T-cell (primary cell): ENCODE results near the gene ZCRB1. TPM values are rescaled to one million over a fixed set of nuclear protein-coding genes. Genes with fewer than 3 reads are reported as not detected.
A peak's percentile ranks its signal among the peaks of the same experiment; 100 is the strongest.
"Not testable (repeated sequence)": the region's sequence is repeated elsewhere in the genome, so short reads cannot be mapped to it uniquely, and the experiment has no call there.

Experiments used
- ATAC-seq, 4 experiments: fragments of 200-7000 bp in 3 of 4; fragments of 150-1000 bp in 1 of 4; cut with Tn5 transposase; replicated peaks in 1 of 4; 1 replicate in 3 of 4; 2 replicates in 1 of 4; pipeline ENCODE4 v1.10.0; 2021; ENCODE audit warnings: moderate library complexity in 3 of 4, mild to moderate bottlenecking in 2 of 4, moderate number of reproducible peaks in 1 of 4
- CTCF ChIA-PET, 2 donors: fragments of 300-600 bp; sonication (Branson Sonifier 250); formaldehyde crosslinking; loops; one replicate each; lab custom pipeline; 2022; ENCODE audit warnings: antibody characterized with exemption in 2 of 2; lab: Charles Lee
- POLR2A ChIA-PET, 2 donors: fragments of 300-600 bp; sonication (Branson Sonifier 250); formaldehyde crosslinking; loops; one replicate each; lab custom pipeline; 2022; ENCODE audit warnings: antibody characterized with exemption in 2 of 2; lab: Charles Lee
- DNase-seq, 35 experiments: peaks; one replicate each; pipeline versions ENCODE4 v3.0.0 to v3.0.0-alpha.2; 2013 to 2023
- H3K27ac ChIP-seq: one replicate; pipeline ENCODE4 v1.5.1; 2013; ENCODE audit warnings: low read length
- H3K27me3 ChIP-seq, 2 experiments: replicated peaks in 1 of 2; 1 replicate in 1 of 2; 2 replicates in 1 of 2; pipeline versions ENCODE4 v1.6.1 to v1.7.0; 2013; ENCODE audit warnings: low read length in 1 of 2, mixed read lengths in 1 of 2; ENCODE audit not compliant: control insufficient read depth in 2 of 2, insufficient read depth in 2 of 2; ENCODE audit errors: extremely low read depth in 1 of 2
- H3K36me3 ChIP-seq, 2 donors: 1 replicate in 1 of 2; 2 replicates in 1 of 2; pipeline versions ENCODE4 v1.6.1 to v1.7.0; 2013; ENCODE audit warnings: low read length in 1 of 2; ENCODE audit not compliant: control insufficient read depth in 2 of 2, insufficient read depth in 1 of 2; ENCODE audit errors: extremely low read depth in 1 of 2
- H3K4me1 ChIP-seq, 2 experiments: 1 replicate in 1 of 2; 2 replicates in 1 of 2; pipeline versions ENCODE4 v1.6.1 to v1.7.0; 2013; ENCODE audit warnings: low read length in 2 of 2, mixed read lengths in 1 of 2; ENCODE audit not compliant: insufficient read depth in 2 of 2, control insufficient read depth in 1 of 2; ENCODE audit errors: extremely low read depth in 1 of 2
- H3K4me3 ChIP-seq, 2 donors: 1 replicate in 1 of 2; 2 replicates in 1 of 2; pipeline versions ENCODE4 v1.5.1 to v1.7.0; 2013; ENCODE audit warnings: mild to moderate bottlenecking in 2 of 2, low read length in 1 of 2, moderate library complexity in 1 of 2; ENCODE audit not compliant: control insufficient read depth in 1 of 2; ENCODE audit errors: extremely low read depth in 1 of 2
- H3K9me3 ChIP-seq: 2 replicates; pipeline ENCODE4 v1.7.0; 2013
- H3K27ac Mint-ChIP-seq, 2 donors: one replicate each; pipeline ENCODE4 v1.8.0; 2020 to 2021; ENCODE audit warnings: mild to moderate bottlenecking in 2 of 2, mixed read lengths in 2 of 2
- H3K27me3 Mint-ChIP-seq, 2 donors: one replicate each; pipeline ENCODE4 v1.8.0; 2021 to 2022; ENCODE audit warnings: mixed read lengths in 2 of 2
- H3K36me3 Mint-ChIP-seq: one replicate; pipeline ENCODE4 v1.8.0; 2021; ENCODE audit warnings: mixed read lengths
- H3K4me1 Mint-ChIP-seq, 3 donors: one replicate each; pipeline ENCODE4 v1.8.0; 2020 to 2022; ENCODE audit warnings: mixed read lengths in 3 of 3, mild to moderate bottlenecking in 1 of 3
- H3K4me3 Mint-ChIP-seq, 3 donors: one replicate each; pipeline ENCODE4 v1.8.0; 2020 to 2022; ENCODE audit warnings: mild to moderate bottlenecking in 3 of 3, mixed read lengths in 3 of 3, moderate library complexity in 3 of 3
- H3K9me3 Mint-ChIP-seq, 3 donors: one replicate each; pipeline ENCODE4 v1.8.0; 2020 to 2022; ENCODE audit warnings: mixed read lengths in 3 of 3
- WGBS: methylation state at CpG from one replicate; pipeline ENCODE4 v1.1.5; 2013; ENCODE audit warnings: missing lambda C conversion rate; ENCODE audit not compliant: insufficient coverage; 5-methylcytosine and 5-hydroxymethylcytosine counted together
- total RNA-seq, 35 experiments: library from RNA in 6 of 35; stranded (reverse) in 6 of 35; fragments of 120-200 nt in 1 of 35; gene quantifications; one replicate each; pipeline versions ENCODE4 v1.2.1 to v1.2.4 and lab custom pipeline; 2013 to 2026

The ZCRB1 gene
- total RNA-seq, 5 donors from 2014 or later (not counting 1 experiment from before 2014, with no cell fraction given), result 24.5 to 36.0 (median 29.4) TPM

- Mint-ChIP-seq H3K9me3 (no peaks in the 10 kb centered on the region), H3K27me3 (no peaks in the 10 kb centered on the region), H3K27ac (peak overlapping the region in 1 of 2 donors; percentile 13), H3K4me1 (peaks cover 68 to 70% (median 70%) of the 10 kb centered on the region in 3 donors), H3K36me3 (peaks cover 12% of the 10 kb centered on the region), H3K4me3 (no peak overlapping the region)
- H3K9me3 ChIP-seq, result no peaks in the 10 kb centered on the region
- ChIA-PET POLR2A (interaction anchor here (0.5 to 0.9 kb wide), 3 partner anchors 11 to 167 kb away, joined by 3 to 9 read pairs (median 3); no protein-coding TSS in a partner anchor), CTCF (interaction anchor here (0.5 to 1.9 kb wide), 17 partner anchors 8 to 1386 kb away, joined by 3 to 8 read pairs (median 4); partner anchors contain the start of gene GXYLT1 (in 1 of the 2))
- no peak overlapping the region for H3K4me3 ChIP-seq
- peak; percentile 58 to 68 (median 64) for ATAC-seq
- no peak overlapping the region for H3K27ac ChIP-seq
- H3K36me3 ChIP-seq, result peaks cover 0 to 7% of the 10 kb centered on the region in 2 donors
- WGBS, result no CpG with 5 or more reads among the region's 4 CpGs
- peaks cover 12 to 19% of the 10 kb centered on the region in 2 experiments for H3K4me1 ChIP-seq
- H3K27me3 ChIP-seq, result no peaks in the 10 kb centered on the region
- peak in 17 of 35 experiments; percentile 8 to 67 (median 22) for DNase-seq
These were observed 6.7 kb upstream of the ZCRB1 start for GRCh38 chr12:42332301-42333285.

DNA sequence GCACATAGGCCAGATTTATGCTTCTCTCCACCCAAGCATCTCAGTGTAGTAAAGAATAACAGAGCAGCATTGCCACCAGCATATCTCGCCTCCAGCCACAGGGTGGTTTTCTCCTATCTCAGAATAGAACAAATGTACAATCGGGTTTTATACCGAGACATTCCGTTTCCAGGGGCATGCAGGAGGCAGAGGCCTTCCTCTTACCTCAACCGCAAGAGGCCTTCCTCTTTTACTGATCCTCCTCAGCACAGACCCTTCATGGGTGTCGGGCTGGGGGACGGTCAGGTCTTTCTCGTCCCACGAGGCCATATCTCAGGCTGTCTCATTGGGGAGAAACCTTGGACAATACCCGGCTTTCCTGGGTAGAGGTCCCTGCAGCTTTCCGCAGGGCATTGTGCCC, 4.2 kb upstream of the ZCRB1 start:
- H3K27me3 Mint-ChIP-seq, H3K9me3 Mint-ChIP-seq, H3K27me3 ChIP-seq, H3K27ac ChIP-seq, ATAC-seq, POLR2A ChIA-PET, H3K36me3 Mint-ChIP-seq, H3K27ac Mint-ChIP-seq, H3K9me3 ChIP-seq, H3K4me3 ChIP-seq, H3K36me3 ChIP-seq, DNase-seq: not testable (repeated sequence)
- WGBS, result 68% methylated on average over 8 of the region's 11 CpGs
- CTCF ChIA-PET, result interaction anchor here in 1 of 2 donors (1.5 kb wide), 1 partner anchor 18 kb away, joined by 3 read pairs; no protein-coding TSS in a partner anchor
- peaks cover 24 to 29% of the 10 kb centered on the region in 2 experiments for H3K4me1 ChIP-seq
- Mint-ChIP-seq H3K4me1 (peaks cover 80 to 82% (median 81%) of the 10 kb centered on the region in 3 donors), H3K4me3 (peak overlapping the region in 2 of 3 donors; percentile 11 to 100)

GRCh38 chr12:42327227-42327590, 1.3 kb upstream of the ZCRB1 start:
- no peaks in the 10 kb centered on the region for H3K9me3 Mint-ChIP-seq
- H3K4me1 Mint-ChIP-seq, result peaks cover 63 to 66% (median 65%) of the 10 kb centered on the region in 3 donors
- ChIA-PET CTCF (interaction anchor here in 1 of 2 donors (0.7 to 1.0 kb wide), 3 partner anchors 9 to 91 kb away, joined by 3 to 4 read pairs (median 4); no protein-coding TSS in a partner anchor), POLR2A (interaction anchor here in 1 of 2 donors (0.6 kb wide), 1 partner anchor 92 kb away, joined by 3 read pairs; no protein-coding TSS in a partner anchor)
- H3K4me3 ChIP-seq, result peak overlapping the region; percentile 90 to 95
- H3K27ac Mint-ChIP-seq, result peak overlapping the region; percentile 94 to 96
- WGBS, result 57% methylated on average over 1 of the region's 2 CpGs
- no peaks in the 10 kb centered on the region for H3K27me3 ChIP-seq
- DNase-seq (no peak), ATAC-seq (no peak)
- H3K27me3 Mint-ChIP-seq, result no peaks in the 10 kb centered on the region
- peaks cover 26 to 29% of the 10 kb centered on the region in 2 experiments for H3K4me1 ChIP-seq
- peaks cover 8% of the 10 kb centered on the region for H3K36me3 Mint-ChIP-seq
- H3K9me3 ChIP-seq, result no peaks in the 10 kb centered on the region
- H3K36me3 ChIP-seq, result peaks cover 0 to 5% of the 10 kb centered on the region in 2 donors
- peak overlapping the region; percentile 88 for H3K27ac ChIP-seq
- peak overlapping the region; percentile 94 to 100 (median 98) for H3K4me3 Mint-ChIP-seq

GRCh38 chr12:42326541-42327226, 790 bp upstream of the ZCRB1 start:
- H3K36me3 Mint-ChIP-seq, result peaks cover 10% of the 10 kb centered on the region
- H3K4me3 ChIP-seq, result peak overlapping the region; percentile 90 to 95
- POLR2A ChIA-PET, result interaction anchor here (0.6 to 0.9 kb wide), 2 partner anchors 10 to 91 kb away, joined by 3 read pairs; no protein-coding TSS in a partner anchor
- peak overlapping the region; percentile 94 to 100 (median 98) for H3K4me3 Mint-ChIP-seq
- H3K9me3 Mint-ChIP-seq, result no peaks in the 10 kb centered on the region
- no peaks in the 10 kb centered on the region for H3K9me3 ChIP-seq
- CTCF ChIA-PET, result interaction anchor here in 1 of 2 donors (0.6 to 0.7 kb wide), 3 partner anchors 9 to 229 kb away, joined by 3 to 4 read pairs (median 3); no protein-coding TSS in a partner anchor
- no peaks in the 10 kb centered on the region for H3K27me3 Mint-ChIP-seq
- H3K36me3 ChIP-seq, result peaks cover 0 to 5% of the 10 kb centered on the region in 2 donors
- 15% methylated on average over 11 of the region's 13 CpGs for WGBS
- H3K27ac Mint-ChIP-seq, result peak overlapping the region; percentile 94 to 96
- peaks cover 26 to 27% of the 10 kb centered on the region in 2 experiments for H3K4me1 ChIP-seq
- peak overlapping the region; percentile 88 for H3K27ac ChIP-seq
- H3K4me1 Mint-ChIP-seq, result peaks cover 58 to 60% (median 60%) of the 10 kb centered on the region in 3 donors
- ATAC-seq (peak; percentile 26 to 38 (median 27)), DNase-seq (peak in 6 of 35 experiments; percentile 1 to 35 (median 11))
- H3K27me3 ChIP-seq, result no peaks in the 10 kb centered on the region

GRCh38 chr12:42325326-42325652, 605 bp downstream of the ZCRB1 start:
- Histone ChIP-seq H3K4me3 (peak overlapping the region; percentile 90 to 95), H3K4me1 (peaks cover 26% of the 10 kb centered on the region in 2 experiments), H3K36me3 (peaks cover 0 to 5% of the 10 kb centered on the region in 2 donors), H3K27ac (peak overlapping the region; percentile 88), H3K9me3 (no peaks in the 10 kb centered on the region), H3K27me3 (no peaks in the 10 kb centered on the region)
- H3K36me3 Mint-ChIP-seq, result peaks cover 23% of the 10 kb centered on the region
- ATAC-seq (no peak), DNase-seq (no peak)
- H3K27me3 Mint-ChIP-seq, result no peaks in the 10 kb centered on the region
- ChIA-PET CTCF (no interaction called here), POLR2A (interaction anchor here in 1 of 2 donors (1.4 kb wide), 1 partner anchor 90 kb away, joined by 4 read pairs; no protein-coding TSS in a partner anchor)
- no CpG with 5 or more reads among the region's 7 CpGs for WGBS
- no peaks in the 10 kb centered on the region for H3K9me3 Mint-ChIP-seq
- H3K4me3 Mint-ChIP-seq, result peak overlapping the region; percentile 94 to 100 (median 98)
- H3K27ac Mint-ChIP-seq, result peak overlapping the region; percentile 94 to 96
- peaks cover 44 to 47% (median 46%) of the 10 kb centered on the region in 3 donors for H3K4me1 Mint-ChIP-seq
